ENCODE results near the gene SOBP.

The SOBP gene

GRCh38 chr6:107621229-107621937 lies 131.5 kb downstream of the SOBP start:
- no peak for DNase-seq

GRCh38 chr6:107622269-107622668 lies 132.4 kb downstream of the SOBP start:
- DNase-seq = no peak

GRCh38 chr6:107624050-107624449 lies 134.1 kb downstream of the SOBP start:
- DNase-seq = no peak

GRCh38 chr6:107624541-107624940 lies 134.6 kb downstream of the SOBP start:
- no peak for DNase-seq

- DNase-seq = no peak
These were observed 135.3 kb downstream of the SOBP start for GRCh38 chr6:107625264-107625663.

- DNase-seq = no peak
These were observed 136.7 kb downstream of the SOBP start for GRCh38 chr6:107626645-107627044.

GRCh38 chr6:107627969-107628368 lies 138.1 kb downstream of the SOBP start:
- DNase-seq = no peak

- no peak for DNase-seq
These were observed 139.0 kb downstream of the SOBP start for GRCh38 chr6:107628878-107629277.

- DNase-seq = no peak
These were observed 139.7 kb downstream of the SOBP start for GRCh38 chr6:107629548-107630129.

- no peak for DNase-seq
These were observed 140.5 kb downstream of the SOBP start for GRCh38 chr6:107630348-107630977.

- no peak for DNase-seq
These were observed 142.6 kb downstream of the SOBP start for GRCh38 chr6:107632381-107633136.

GRCh38 chr6:107633680-107634323 lies 143.9 kb downstream of the SOBP start:
- DNase-seq = no peak

- no peak for DNase-seq
These were observed 144.6 kb downstream of the SOBP start for GRCh38 chr6:107634324-107635056.

- no peak for DNase-seq
These were observed 145.2 kb downstream of the SOBP start for GRCh38 chr6:107635057-107635515.

GRCh38 chr6:107636486-107636885 lies 146.6 kb downstream of the SOBP start:
- no peak for DNase-seq

- no peak for DNase-seq
These were observed 147.7 kb downstream of the SOBP start for GRCh38 chr6:107637316-107638315.

- no peak for DNase-seq
These were observed 148.6 kb downstream of the SOBP start for GRCh38 chr6:107638493-107638892.

- no peak for DNase-seq
These were observed 149.6 kb downstream of the SOBP start for GRCh38 chr6:107639511-107639910.

GRCh38 chr6:107641071-107641470 lies 151.2 kb downstream of the SOBP start:
- no peak for DNase-seq

GRCh38 chr6:107641500-107641941 lies 151.6 kb downstream of the SOBP start:
- DNase-seq = no peak

Measured in GOT3 (cell line).